ENCODE results near the gene TRMO.

Gene TRMO

GRCh38 chr9:97928986-97929604 is 6.8 kb upstream of the TRMO start:
- Histone ChIP-seq H3K36me3 (ENCODE audit: control insufficient read depth, insufficient read depth, low read length) (no peaks in the 10 kb centered on the region), H3K27me3 (replicated peaks; ENCODE audit: control insufficient read depth, insufficient read depth, low read length) (no peaks in the 10 kb centered on the region), H3K4me3 (replicated peaks; ENCODE audit: low read depth, low read length) (no peak overlapping the region)
- TF ChIP-seq CTCF (IDR thresholded peaks at IDR 0.05; ENCODE audit: insufficient read depth, low read length, poor library complexity, severe bottlenecking) = no peak
- DNase-seq (ENCODE audit: extremely low read depth, insufficient read length) = no peak

- TF ChIP-seq CTCF (IDR thresholded peaks at IDR 0.05; ENCODE audit: insufficient read depth, low read length, poor library complexity, severe bottlenecking) = no peak
- H3K36me3 ChIP-seq (ENCODE audit: control insufficient read depth, insufficient read depth, low read length) = no peaks in the 10 kb centered on the region
- H3K27me3 ChIP-seq (replicated peaks; ENCODE audit: control insufficient read depth, insufficient read depth, low read length) = no peaks in the 10 kb centered on the region
Observed at GRCh38 chr9:97925497-97926334, 3.4 kb upstream of the TRMO start.

GRCh38 chr9:97924386-97924785 is 2.1 kb upstream of the TRMO start:
- Histone ChIP-seq H3K4me3 (replicated peaks; ENCODE audit: low read depth, low read length) (no peak overlapping the region), H3K36me3 (ENCODE audit: control insufficient read depth, insufficient read depth, low read length) (no peaks in the 10 kb centered on the region), H3K27me3 (replicated peaks; ENCODE audit: control insufficient read depth, insufficient read depth, low read length) (no peaks in the 10 kb centered on the region)
- DNase-seq (ENCODE audit: extremely low read depth, insufficient read length) = no peak
- TF ChIP-seq CTCF (IDR thresholded peaks at IDR 0.05; ENCODE audit: insufficient read depth, low read length, poor library complexity, severe bottlenecking) = no peak

More at GRCh38 chr9:97925497-97926334, 3.4 kb upstream of the TRMO start:
- H3K4me3 ChIP-seq (replicated peaks; ENCODE audit: low read depth, low read length) = no peak overlapping the region
- no peak for DNase-seq (ENCODE audit: extremely low read depth, insufficient read length)

- peak; percentile 70 for TF ChIP-seq CTCF (IDR thresholded peaks at IDR 0.05; ENCODE audit: insufficient read depth, low read length, poor library complexity, severe bottlenecking)
- Histone ChIP-seq H3K36me3 (ENCODE audit: control insufficient read depth, insufficient read depth, low read length) (no peaks in the 10 kb centered on the region), H3K4me3 (replicated peaks; ENCODE audit: low read depth, low read length) (peak overlapping the region; percentile 48), H3K27me3 (replicated peaks; ENCODE audit: control insufficient read depth, insufficient read depth, low read length) (no peaks in the 10 kb centered on the region)
- peak; percentile 69 for DNase-seq (ENCODE audit: extremely low read depth, insufficient read length)
Observed at GRCh38 chr9:97923529-97924108, 1.3 kb upstream of the TRMO start.

GRCh38 chr9:97919217-97919813 is 3.0 kb downstream of the TRMO start:
- no peak for DNase-seq (ENCODE audit: extremely low read depth, insufficient read length)
- no peak for TF ChIP-seq CTCF (IDR thresholded peaks at IDR 0.05; ENCODE audit: insufficient read depth, low read length, poor library complexity, severe bottlenecking)

More at GRCh38 chr9:97919217-97919813, 3.0 kb downstream of the TRMO start:
- Histone ChIP-seq H3K36me3 (ENCODE audit: control insufficient read depth, insufficient read depth, low read length) (no peaks in the 10 kb centered on the region), H3K4me3 (replicated peaks; ENCODE audit: low read depth, low read length) (no peak overlapping the region), H3K27me3 (replicated peaks; ENCODE audit: control insufficient read depth, insufficient read depth, low read length) (no peaks in the 10 kb centered on the region)

All from GM06990 (cell line).